ENCODE results near the gene FOXK1. TPM values are rescaled to one million over a fixed set of nuclear protein-coding genes. Genes with fewer than 3 reads are reported as not detected.

Gene FOXK1
- total RNA-seq, 1 experiment from 2014 or later, result 17.4 TPM

DNA sequence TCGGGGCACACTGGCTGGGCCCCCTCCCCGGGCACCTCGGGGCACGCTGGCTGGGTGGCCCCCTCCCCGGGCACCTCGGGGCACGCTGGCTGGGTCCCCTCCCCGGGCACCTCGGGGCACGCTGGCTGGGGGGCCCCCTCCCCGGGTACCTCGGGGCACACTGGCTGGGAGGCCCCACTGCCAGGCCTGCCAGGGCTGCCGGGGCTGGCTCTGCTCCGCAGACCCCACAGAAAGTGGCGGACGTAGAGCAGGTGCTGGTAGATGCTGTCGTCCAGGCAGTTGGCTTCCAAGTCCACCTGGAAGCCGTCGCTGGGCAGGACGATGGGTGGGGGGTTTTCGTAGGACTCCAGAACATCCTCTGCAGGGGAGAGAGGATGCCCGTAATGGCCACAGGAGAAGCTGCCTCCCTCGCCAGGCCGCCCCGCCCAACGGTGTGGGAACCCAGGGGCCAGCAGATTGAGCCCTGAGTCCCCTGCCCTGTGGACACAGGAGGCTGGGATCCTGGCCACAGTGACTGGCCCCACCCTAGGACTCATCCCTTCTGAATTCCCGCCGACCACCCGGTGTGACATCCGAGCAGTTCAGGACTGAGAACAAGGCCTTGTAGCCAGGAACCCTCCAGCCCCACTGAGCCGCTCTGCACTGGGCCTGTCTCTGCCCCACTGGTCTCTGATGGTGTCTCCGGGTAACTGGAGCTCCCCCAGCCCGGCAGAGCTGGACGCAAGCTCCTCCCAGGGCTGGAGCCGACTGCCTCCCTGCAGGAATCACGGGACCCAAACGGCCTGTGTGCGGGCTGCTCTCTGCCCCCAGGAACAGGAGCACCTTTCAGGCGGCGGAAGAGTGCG is 121.5 kb downstream of the FOXK1 start:
- no peaks in the 10 kb centered on the region for H3K4me1 ChIP-seq (replicated peaks)

DNA sequence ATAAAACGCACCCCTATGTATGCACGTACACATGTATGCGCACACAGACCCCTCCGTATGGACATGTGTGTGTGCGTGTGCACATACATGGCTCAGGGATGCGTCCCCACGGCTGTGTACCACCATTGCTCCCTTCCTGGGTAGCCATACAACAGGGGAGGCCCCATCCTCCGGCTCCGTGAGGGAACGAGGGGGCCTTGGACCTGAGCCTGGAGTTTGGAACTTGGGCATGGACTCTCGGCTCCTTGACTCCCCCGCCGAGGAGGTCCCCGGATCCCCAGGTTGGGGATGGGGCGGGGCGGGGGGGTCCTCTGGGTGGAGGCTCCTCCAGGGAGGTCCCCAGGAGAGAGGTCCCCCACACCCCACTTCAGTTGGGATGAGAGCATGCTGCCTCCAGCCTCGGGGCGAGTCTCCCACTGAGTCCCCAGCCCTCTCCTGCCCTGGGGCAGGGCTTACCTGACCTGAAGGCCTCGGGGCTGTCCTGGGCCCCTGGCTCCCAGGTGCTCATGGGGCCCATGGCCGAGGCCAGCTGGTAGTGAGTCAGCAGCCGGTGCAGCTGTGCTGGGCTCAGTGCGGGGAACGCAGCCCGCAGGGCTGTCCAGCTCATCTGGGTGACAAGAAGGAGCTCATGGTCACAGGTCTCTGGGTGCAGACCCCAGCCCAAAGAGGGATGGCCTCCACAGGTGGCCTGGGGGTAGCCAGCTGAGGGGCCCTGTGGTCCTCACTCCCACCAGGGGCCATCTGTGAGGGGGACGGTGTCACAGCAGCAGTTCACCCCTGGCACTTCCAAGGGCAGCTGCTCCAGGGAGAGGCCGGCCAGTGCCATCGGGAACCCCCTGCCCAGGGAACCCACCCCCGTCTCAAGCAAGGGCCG is 123.3 kb downstream of the FOXK1 start:
- Histone ChIP-seq H3K4me1 (replicated peaks) (no peaks in the 10 kb centered on the region), H3K27me3 (replicated peaks) (peaks cover 18% of the 10 kb centered on the region), H3K4me3 (no peak overlapping the region), H3K27ac (no peak overlapping the region), H3K36me3 (no peaks in the 10 kb centered on the region), H3K9me3 (replicated peaks) (no peaks in the 10 kb centered on the region)
- DNase-seq (ENCODE audit: low read depth in 1 of 2, low spot score in 2 of 2), result no peak

More for the DNA sequence above, 121.5 kb downstream of the FOXK1 start:
- Histone ChIP-seq H3K27me3 (replicated peaks) (peaks cover 18% of the 10 kb centered on the region), H3K36me3 (no peaks in the 10 kb centered on the region), H3K27ac (no peak overlapping the region), H3K9me3 (replicated peaks) (no peaks in the 10 kb centered on the region), H3K4me3 (no peak overlapping the region)
- no peak for DNase-seq (ENCODE audit: low read depth in 1 of 2, low spot score in 2 of 2)

- Histone ChIP-seq H3K9me3 (replicated peaks) (no peaks in the 10 kb centered on the region), H3K27ac (no peak overlapping the region), H3K27me3 (replicated peaks) (peaks cover 18% of the 10 kb centered on the region), H3K4me1 (replicated peaks) (no peaks in the 10 kb centered on the region), H3K36me3 (no peaks in the 10 kb centered on the region), H3K4me3 (no peak overlapping the region)
- no peak for DNase-seq (ENCODE audit: low read depth in 1 of 2, low spot score in 2 of 2)
Observed at GRCh38 chr7:4805984-4806300, 123.8 kb downstream of the FOXK1 start.

DNA sequence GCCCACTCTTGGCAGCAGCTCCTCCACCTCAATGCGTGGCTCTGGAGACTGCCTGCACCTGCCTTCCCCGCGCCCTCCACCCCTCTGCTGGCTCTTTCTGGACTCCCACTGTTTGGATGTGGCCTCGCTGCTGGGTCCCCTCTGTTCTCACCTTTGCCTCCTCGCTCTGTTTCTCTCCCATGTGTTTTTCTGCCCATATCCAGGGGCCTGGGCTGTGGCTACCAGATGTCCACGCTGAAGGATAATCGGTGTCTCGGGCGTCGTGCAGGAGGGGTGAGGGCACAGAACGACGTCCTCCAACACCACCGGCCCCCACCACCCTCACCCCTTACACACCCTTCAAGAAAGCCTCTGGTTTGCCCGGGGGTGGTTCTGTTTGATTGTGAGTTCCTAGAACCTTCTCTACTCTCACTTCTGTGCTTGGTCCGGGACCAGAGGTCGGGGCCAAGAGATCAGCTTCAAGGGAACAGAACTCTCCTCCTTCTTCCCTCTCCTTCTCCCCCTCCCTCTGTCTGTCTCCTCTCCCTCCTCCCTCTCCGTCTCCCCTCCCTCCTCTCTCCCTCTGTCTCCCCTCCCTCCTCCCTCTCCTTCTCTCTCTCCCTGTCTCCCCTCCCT is 125.0 kb downstream of the FOXK1 start:
- no peak overlapping the region for H3K27ac ChIP-seq
- no peak overlapping the region for H3K4me3 ChIP-seq
- no peaks in the 10 kb centered on the region for H3K9me3 ChIP-seq (replicated peaks)
- DNase-seq (ENCODE audit: low read depth in 1 of 2, low spot score in 2 of 2), result no peak
- no peaks in the 10 kb centered on the region for H3K4me1 ChIP-seq (replicated peaks)
- peaks cover 18% of the 10 kb centered on the region for H3K27me3 ChIP-seq (replicated peaks)
- no peaks in the 10 kb centered on the region for H3K36me3 ChIP-seq

DNA sequence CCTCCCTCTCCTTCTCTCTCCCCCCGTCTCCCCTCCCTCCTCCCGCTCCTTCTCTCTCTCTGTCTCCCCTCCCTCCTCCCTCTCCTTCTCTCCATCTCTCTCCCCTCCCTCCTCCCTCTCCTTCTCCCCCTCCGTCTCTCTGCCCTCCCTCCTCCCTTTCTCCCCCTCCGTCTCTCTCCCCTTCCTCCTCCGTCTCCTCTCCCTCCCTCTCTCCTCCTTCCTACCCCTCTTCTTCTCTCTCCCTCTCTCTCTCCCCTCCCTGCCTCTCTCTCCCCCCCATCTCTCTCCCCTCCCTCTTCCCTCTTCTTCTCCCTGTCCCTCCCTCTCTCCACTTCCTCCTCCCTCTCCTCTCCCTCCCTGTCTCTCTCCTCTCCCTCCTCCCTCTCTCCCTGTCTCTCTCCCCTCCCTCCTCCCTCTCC is 125.5 kb downstream of the FOXK1 start:
- H3K4me1 ChIP-seq (replicated peaks), result no peaks in the 10 kb centered on the region
- no peak overlapping the region for H3K27ac ChIP-seq
- no peak for DNase-seq (ENCODE audit: low read depth in 1 of 2, low spot score in 2 of 2)
- no peak overlapping the region for H3K4me3 ChIP-seq
- no peaks in the 10 kb centered on the region for H3K36me3 ChIP-seq
- peaks cover under 1% of the 10 kb centered on the region; the same call in 1 of the 2 replicates for H3K9me3 ChIP-seq (replicated peaks)
- H3K27me3 ChIP-seq (replicated peaks), result peaks cover 18% of the 10 kb centered on the region

DNA sequence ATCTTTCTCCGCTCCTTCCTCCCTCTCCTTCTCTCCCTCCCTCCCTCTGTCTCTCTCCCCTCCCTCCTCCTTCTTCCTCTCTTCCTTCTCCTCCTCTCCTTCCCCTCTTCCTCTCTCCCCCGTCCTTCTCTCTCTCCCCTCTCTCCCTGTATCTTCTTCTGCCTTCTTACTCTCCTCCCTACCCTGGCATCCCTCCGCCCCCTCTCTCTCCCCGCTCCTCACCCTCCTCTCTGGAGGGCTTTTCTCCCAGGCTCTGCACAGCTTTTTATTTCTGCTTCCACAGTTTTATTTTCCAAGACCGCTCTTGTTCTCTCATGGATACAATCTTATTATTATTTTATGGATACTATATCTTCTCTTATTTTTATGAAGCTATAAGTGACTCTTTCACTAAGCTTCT is 125.9 kb downstream of the FOXK1 start:
- Histone ChIP-seq H3K36me3 (no peaks in the 10 kb centered on the region), H3K4me1 (replicated peaks) (no peaks in the 10 kb centered on the region), H3K9me3 (replicated peaks) (peaks cover 5% of the 10 kb centered on the region), H3K4me3 (no peak overlapping the region), H3K27ac (no peak overlapping the region), H3K27me3 (replicated peaks) (peaks cover 18% of the 10 kb centered on the region)
- no peak for DNase-seq (ENCODE audit: low read depth in 1 of 2, low spot score in 2 of 2)

DNA sequence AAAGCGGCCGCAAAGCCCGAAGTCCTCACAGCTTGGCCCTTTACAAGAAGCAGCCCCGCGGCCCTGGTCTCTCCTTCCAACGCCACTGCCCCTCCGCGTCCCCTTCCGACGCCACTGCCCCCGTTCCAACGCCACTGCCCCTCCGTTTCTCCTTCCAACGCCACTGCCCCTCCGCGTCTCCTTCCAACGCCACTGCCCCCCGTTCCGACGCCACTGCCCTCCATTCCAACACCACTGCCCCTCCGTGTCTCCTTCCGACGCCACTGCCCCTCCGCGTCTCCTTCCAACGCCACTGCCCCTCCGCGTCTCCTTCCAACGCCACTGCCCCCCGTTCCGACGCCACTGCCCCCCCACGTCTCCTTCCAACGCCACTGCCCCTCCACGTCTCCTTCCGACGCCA is 126.5 kb downstream of the FOXK1 start:
- DNase-seq (ENCODE audit: low read depth in 1 of 2, low spot score in 2 of 2), result no peak
- H3K4me1 ChIP-seq (replicated peaks), result no peaks in the 10 kb centered on the region
- H3K9me3 ChIP-seq (replicated peaks), result peaks cover 6% of the 10 kb centered on the region
- H3K36me3 ChIP-seq, result no peaks in the 10 kb centered on the region
- H3K27me3 ChIP-seq (replicated peaks), result peaks cover 18% of the 10 kb centered on the region
- no peak overlapping the region for H3K27ac ChIP-seq
- no peak overlapping the region for H3K4me3 ChIP-seq

GRCh38 chr7:4809091-4809591 is 127.0 kb downstream of the FOXK1 start:
- H3K4me3 ChIP-seq, result no peak overlapping the region

DNA sequence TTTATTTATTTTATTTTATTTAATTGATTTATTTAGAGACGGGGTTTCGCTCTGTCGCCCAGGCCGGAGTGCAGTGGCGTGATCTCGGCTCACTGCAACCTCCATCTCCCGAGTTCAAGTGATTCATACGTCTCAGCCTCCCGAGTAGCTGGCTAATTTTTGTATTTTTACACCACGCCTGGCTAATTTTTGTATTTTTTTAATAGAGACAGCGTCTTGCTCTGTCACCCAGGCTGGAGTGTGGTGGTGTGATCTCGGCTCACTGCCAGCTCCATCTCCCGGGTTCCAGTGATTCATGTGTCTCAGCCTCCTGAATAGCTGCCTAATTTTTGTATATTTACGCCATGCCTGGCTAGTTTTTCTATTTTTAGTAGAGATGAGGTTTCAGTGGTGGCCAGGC is 127.6 kb downstream of the FOXK1 start:
- Histone ChIP-seq H3K27ac (no peak overlapping the region), H3K27me3 (replicated peaks) (peaks cover 18% of the 10 kb centered on the region), H3K4me1 (replicated peaks) (no peaks in the 10 kb centered on the region), H3K4me3 (no peak overlapping the region), H3K9me3 (replicated peaks) (peaks cover 6% of the 10 kb centered on the region), H3K36me3 (no peaks in the 10 kb centered on the region)
- DNase-seq (ENCODE audit: low read depth in 1 of 2, low spot score in 2 of 2), result no peak

More at GRCh38 chr7:4809091-4809591, 127.0 kb downstream of the FOXK1 start:
- H3K27me3 ChIP-seq (replicated peaks), result peaks cover 18% of the 10 kb centered on the region
- peaks cover 6% of the 10 kb centered on the region for H3K9me3 ChIP-seq (replicated peaks)
- no peaks in the 10 kb centered on the region for H3K36me3 ChIP-seq
- H3K4me1 ChIP-seq (replicated peaks), result no peaks in the 10 kb centered on the region
- H3K27ac ChIP-seq, result no peak overlapping the region
- DNase-seq (ENCODE audit: low read depth in 1 of 2, low spot score in 2 of 2), result no peak

DNA sequence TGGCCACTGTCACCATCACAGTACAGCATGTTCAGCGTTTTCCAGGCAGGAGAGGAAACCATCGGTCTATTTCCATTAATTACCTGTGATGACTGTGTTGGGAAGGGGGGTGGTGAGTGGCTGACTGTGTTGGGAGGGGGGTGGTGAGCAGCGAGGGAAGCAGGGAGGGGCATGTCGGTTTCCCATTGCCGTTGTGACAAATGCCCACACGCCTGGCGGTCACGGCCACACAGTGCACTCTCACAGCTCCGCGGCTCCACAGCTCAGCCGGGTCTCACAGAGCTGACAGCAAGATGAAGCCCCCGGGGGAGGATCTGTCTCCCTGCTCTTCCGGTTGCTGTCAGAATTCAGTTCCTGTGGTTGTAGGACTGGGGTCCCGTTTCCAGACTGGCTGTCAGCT is 132.3 kb downstream of the FOXK1 start:
- peaks cover 35% of the 10 kb centered on the region for H3K27me3 ChIP-seq (replicated peaks)
- no peak overlapping the region for H3K27ac ChIP-seq
- H3K4me1 ChIP-seq (replicated peaks), result no peaks in the 10 kb centered on the region; the same call in 1 of the 2 replicates
- no peak overlapping the region for H3K4me3 ChIP-seq
- no peaks in the 10 kb centered on the region for H3K36me3 ChIP-seq
- H3K9me3 ChIP-seq (replicated peaks), result peaks cover 8% of the 10 kb centered on the region
- no peak for DNase-seq (ENCODE audit: low read depth in 1 of 2, low spot score in 2 of 2)

DNA sequence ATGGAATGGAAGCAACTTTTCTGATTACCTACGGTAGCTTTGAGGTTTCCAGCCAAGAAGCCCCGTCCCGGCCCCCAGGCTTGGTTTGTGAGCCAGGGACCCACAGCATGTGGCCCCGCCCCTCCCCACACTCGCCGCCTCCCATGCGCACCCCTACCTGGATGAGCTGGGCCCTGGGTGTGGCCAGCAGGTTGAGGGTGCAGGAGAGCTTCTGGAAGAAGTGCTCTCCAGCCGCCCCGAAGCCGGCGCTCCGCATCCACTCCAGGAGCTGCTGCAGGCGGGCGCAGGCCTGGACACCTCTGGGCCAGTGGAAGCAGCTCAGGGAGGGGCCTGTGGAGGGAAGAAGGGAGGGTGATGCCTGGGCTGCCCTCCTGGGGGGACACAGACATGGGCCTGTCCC is 133.0 kb downstream of the FOXK1 start:
- DNase-seq (ENCODE audit: low read depth in 1 of 2, low spot score in 2 of 2), result no peak
- peaks cover 42% of the 10 kb centered on the region for H3K27me3 ChIP-seq (replicated peaks)
- peaks cover 8% of the 10 kb centered on the region for H3K9me3 ChIP-seq (replicated peaks)

GRCh38 chr7:4815609-4816418 is 133.7 kb downstream of the FOXK1 start:
- Histone ChIP-seq H3K9me3 (replicated peaks) (peaks cover 8% of the 10 kb centered on the region), H3K27ac (no peak overlapping the region), H3K27me3 (replicated peaks) (peaks cover 49% of the 10 kb centered on the region), H3K36me3 (no peaks in the 10 kb centered on the region), H3K4me1 (replicated peaks) (no peaks in the 10 kb centered on the region; the same call in 1 of the 2 replicates), H3K4me3 (no peak overlapping the region)
- DNase-seq (ENCODE audit: low read depth in 1 of 2, low spot score in 2 of 2), result no peak

More for the DNA sequence above, 133.0 kb downstream of the FOXK1 start:
- no peak overlapping the region for H3K27ac ChIP-seq
- no peaks in the 10 kb centered on the region; the same call in 1 of the 2 replicates for H3K4me1 ChIP-seq (replicated peaks)
- no peaks in the 10 kb centered on the region for H3K36me3 ChIP-seq
- H3K4me3 ChIP-seq, result no peak overlapping the region

Measured in SJSA1 (cell line).